GM19467 (cell line): ENCODE data around the gene TMEM72.

Experiments
- ATAC-seq: cut with Tn5 transposase; IDR thresholded peaks from one replicate; pipeline ENCODE4 v1.9.1; 2021; ENCODE audit warnings: mild to moderate bottlenecking, moderate library complexity; ENCODE audit not compliant: unreplicated experiment

TMEM72 gene

GRCh38 chr10:44954042-44954441 lies 42.9 kb downstream of the TMEM72 start:
- no peak for ATAC-seq

- no peak for ATAC-seq
Observed at GRCh38 chr10:44954962-44955361, 43.8 kb downstream of the TMEM72 start.

GRCh38 chr10:44955413-44956070 lies 44.4 kb downstream of the TMEM72 start:
- ATAC-seq = no peak

GRCh38 chr10:44956226-44956625 lies 45.1 kb downstream of the TMEM72 start:
- ATAC-seq = no peak

- ATAC-seq = no peak
Observed at GRCh38 chr10:44956717-44957706, 45.9 kb downstream of the TMEM72 start.

GRCh38 chr10:44958196-44958897 lies 47.2 kb downstream of the TMEM72 start:
- no peak for ATAC-seq

GRCh38 chr10:44958898-44959246 lies 47.7 kb downstream of the TMEM72 start:
- ATAC-seq = no peak

- ATAC-seq = peak; percentile 94
Observed at GRCh38 chr10:44959247-44960087, 48.3 kb downstream of the TMEM72 start, which contains the start of gene RASSF4. Gene RASSF4 (plus strand): TSS chr10:44959802. CDS start chr10:44970203, 10,401 bp downstream.

- no peak for ATAC-seq
Observed at GRCh38 chr10:44960088-44960460, 48.9 kb downstream of the TMEM72 start.

- no peak for ATAC-seq
Observed at GRCh38 chr10:44960482-44961229, 49.5 kb downstream of the TMEM72 start.

- ATAC-seq = no peak
Observed at GRCh38 chr10:44961230-44961571, 50.1 kb downstream of the TMEM72 start.

GRCh38 chr10:44961931-44962750 lies 51.0 kb downstream of the TMEM72 start:
- ATAC-seq = no peak

GRCh38 chr10:44962870-44963738 lies 52.0 kb downstream of the TMEM72 start:
- no peak for ATAC-seq

GRCh38 chr10:44963772-44964633 lies 52.9 kb downstream of the TMEM72 start:
- no peak for ATAC-seq

GRCh38 chr10:44965104-44965503 lies 54.0 kb downstream of the TMEM72 start:
- no peak for ATAC-seq

- peak; percentile 28 for ATAC-seq
Observed at GRCh38 chr10:44965651-44966097, 54.5 kb downstream of the TMEM72 start.
